Endothelial cell of umbilical vein (primary cell): Measurements from ENCODE around the gene PPARD. TPM values are rescaled to one million over a fixed set of nuclear protein-coding genes. Genes with fewer than 3 reads are reported as not detected.

ENCODE experiments used
- BruUV-seq: library from RNA; stranded (reverse); fragments of 400-500 nt; replicated peaks from 2 replicates; lab custom pipeline; 2021; lab: Mats Ljungman, UMichigan
- CTCF ChIA-PET: fragments of 300-600, 350-600 bp; sonication (Branson Sonifier 250); formaldehyde crosslinking; loops from one replicate; lab custom pipeline; 2021; ENCODE audit warnings: antibody characterized with exemption, inconsistent platforms; lab: Charles Lee
- POLR2A ChIA-PET: fragments of 300-600, 350-600 bp; sonication (Branson Sonifier 250); formaldehyde crosslinking; loops from one replicate; lab custom pipeline; 2021; ENCODE audit warnings: antibody characterized with exemption, inconsistent platforms; lab: Charles Lee
- DNase-seq: peaks from one replicate; pipeline ENCODE4 v3.0.0-alpha.2; 2011; ENCODE audit warnings: low read depth, low spot score
- FAIRE-seq: peaks from 2 replicates; lab custom pipeline; 2011; peaks lifted over from hg19 to GRCh38; lab: Jason Lieb, UNC
- H2AFZ ChIP-seq: 2 replicates; pipeline ENCODE4 v1.6.0; 2012; ENCODE audit warnings: low read depth, low read length, control low read depth, inconsistent platforms
- H3K27ac ChIP-seq: 2 replicates; pipeline ENCODE4 v1.5.1; 2011; ENCODE audit warnings: low read depth, mild to moderate bottlenecking, control low read depth, low read length, moderate library complexity; ENCODE audit not compliant: insufficient read depth
- H3K27me3 ChIP-seq, 2 experiments: 2 replicates each; pipeline versions ENCODE4 v1.6.0 to v1.6.1; 2011; ENCODE audit warnings: low read length in 2 of 2, mixed read lengths in 1 of 2; ENCODE audit not compliant: control insufficient read depth in 2 of 2, insufficient read depth in 2 of 2
- H3K36me3 ChIP-seq, 2 experiments: 2 replicates in 1 of 2; 3 replicates in 1 of 2; pipeline ENCODE4 v1.5.1; 2011; ENCODE audit warnings: low read length in 2 of 2, mild to moderate bottlenecking in 1 of 2, moderate library complexity in 1 of 2; ENCODE audit not compliant: control insufficient read depth in 2 of 2, insufficient read depth in 2 of 2; ENCODE audit errors: extremely low read depth in 1 of 2
- H3K4me1 ChIP-seq: 3 replicates; pipeline ENCODE4 v1.5.1; 2011; ENCODE audit warnings: mild to moderate bottlenecking, low read length; ENCODE audit not compliant: control insufficient read depth, insufficient read depth; ENCODE audit errors: extremely low read depth
- H3K4me2 ChIP-seq: 2 replicates; pipeline ENCODE4 v1.6.1; 2011; ENCODE audit warnings: low read length, control low read depth, mixed read lengths; ENCODE audit not compliant: insufficient read depth
- H3K4me3 ChIP-seq, 3 experiments: fragments of 200-600 bp in 1 of 3; sonication (generic), shearing (Covaris generic) in 1 of 3; replicated peaks in 1 of 3; 2 replicates each; pipeline ENCODE4 v1.5.1; 2011 to 2016; ENCODE audit warnings: control low read depth in 3 of 3, low read length in 3 of 3, mild to moderate bottlenecking in 2 of 3, inconsistent platforms in 1 of 3, low read depth in 1 of 3, moderate library complexity in 1 of 3; ENCODE audit not compliant: insufficient read depth in 1 of 3
- H3K79me2 ChIP-seq: 2 replicates; pipeline ENCODE4 v1.6.0; 2012; ENCODE audit warnings: low read length, inconsistent platforms; ENCODE audit not compliant: control insufficient read depth, insufficient read depth
- H3K9ac ChIP-seq: replicated peaks from 2 replicates; pipeline ENCODE3; 2011; ENCODE audit warnings: low read length, control low read depth; ENCODE audit not compliant: insufficient read depth; ENCODE audit errors: extremely low read depth
- H3K9me1 ChIP-seq: replicated peaks from 3 replicates; pipeline ENCODE4 v1.6.0; 2011; ENCODE audit warnings: mild to moderate bottlenecking, low read length; ENCODE audit not compliant: control insufficient read depth, insufficient read depth; ENCODE audit errors: extremely low read depth
- H3K9me3 ChIP-seq: replicated peaks from 2 replicates; pipeline ENCODE4 v1.5.1; 2012; ENCODE audit warnings: low read length, inconsistent platforms; ENCODE audit not compliant: control insufficient read depth, insufficient read depth
- H4K20me1 ChIP-seq: replicated peaks from 2 replicates; pipeline ENCODE3; 2011; ENCODE audit warnings: mild to moderate bottlenecking, low read length; ENCODE audit not compliant: control insufficient read depth, insufficient read depth; ENCODE audit errors: extremely low read depth
- CTCF ChIP-seq, 2 donors: IDR thresholded peaks; 1 replicate in 1 of 2; 2 replicates in 1 of 2; pipeline ENCODE4 v1.5.1; 2011; ENCODE audit warnings: low read length in 2 of 2, mild to moderate bottlenecking in 2 of 2, moderate library complexity in 2 of 2, control low read depth in 1 of 2, inconsistent platforms in 1 of 2, low read depth in 1 of 2; ENCODE audit not compliant: insufficient read depth in 1 of 2; ENCODE audit errors: extremely low read depth in 1 of 2
- EZH2 ChIP-seq: IDR thresholded peaks from 2 replicates; pipeline ENCODE4 v1.6.1; 2012; ENCODE audit warnings: borderline replicate concordance, low read depth, mild to moderate bottlenecking, moderate library complexity, low read length, inconsistent platforms; ENCODE audit not compliant: severe bottlenecking
- GATA2 ChIP-seq: IDR thresholded peaks from 2 replicates; pipeline ENCODE4 v1.7.0; 2011; ENCODE audit warnings: low read depth, mild to moderate bottlenecking, moderate library complexity, mixed read lengths, low read length; ENCODE audit not compliant: insufficient read length, insufficient read depth
- JUN ChIP-seq: IDR thresholded peaks from 2 replicates; pipeline ENCODE4 v1.6.1; 2011; ENCODE audit warnings: borderline replicate concordance, low read depth; ENCODE audit not compliant: insufficient read length, insufficient read depth
- MAX ChIP-seq: IDR thresholded peaks from 2 replicates; pipeline ENCODE4 v1.6.1; 2011; ENCODE audit not compliant: insufficient read depth, insufficient read length
- MYC ChIP-seq: IDR thresholded peaks from one replicate; pipeline ENCODE4 v1.6.1; 2011; ENCODE audit warnings: mild to moderate bottlenecking, low read depth, low read length
- POLR2A ChIP-seq: IDR thresholded peaks from 2 replicates; pipeline ENCODE4 v1.6.1; 2012; ENCODE audit warnings: low read depth, mild to moderate bottlenecking, control low read depth, low read length
- POLR2AphosphoS5 ChIP-seq: IDR thresholded peaks from 2 replicates; pipeline ENCODE4 v1.6.1; 2012; ENCODE audit warnings: low read depth, mild to moderate bottlenecking, control low read depth, low read length, moderate library complexity; ENCODE audit not compliant: insufficient read depth
- dilution Hi-C: fragments of 300-500 bp; cut with MboI; formaldehyde crosslinking; loops from one replicate; pipeline ENCODE4 v1.15.0; 2019; ENCODE audit warnings: low sequenced_read_pairs; ENCODE audit not compliant: extremely low pct_ligation_motif_present
- intact Hi-C: fragments of 100-400 bp; cut with micrococcal nuclease; formaldehyde crosslinking; loops from one replicate; pipeline ENCODE4 v1.10.0; 2022
- polyA plus RNA-seq, 4 experiments: library from polyadenylated mRNA; depleted of rRNA in 3 of 4; stranded (reverse) in 3 of 4; unstranded in 1 of 4; fragments of >200 nt; gene quantifications; 2 replicates each; pipeline versions ENCODE4 v1.2.1 to v1.2.3, GENCODE V29; 2011 to 2012; ENCODE audit warnings: missing spikeins in 1 of 4
- total RNA-seq: library from RNA; stranded (reverse); gene quantifications from 2 replicates; pipeline ENCODE4 v1.2.3, GENCODE V29; 2021

Gene PPARD
- total and polyA plus RNA-seq, 2 donors (not counting 3 experiments of a cell fraction or from before 2014, with no cell fraction given) = 23.4 to 29.2 TPM

- no peak overlapping the region for H3K9ac ChIP-seq
- H2AFZ ChIP-seq = no peak overlapping the region
- H3K9me1 ChIP-seq = no peaks in the 10 kb centered on the region
- no peak overlapping the region for H3K4me3 ChIP-seq
- no peaks in the 10 kb centered on the region for H3K27me3 ChIP-seq
- no peak for TF ChIP-seq EZH2
- TF ChIP-seq POLR2A = no peak
- no peak for TF ChIP-seq MYC
- TF ChIP-seq MAX = no peak
- TF ChIP-seq JUN = no peak
- peak; percentile 63 for TF ChIP-seq GATA2
- no peak for TF ChIP-seq CTCF (IDR thresholded peaks at IDR 0.05; ENCODE audit: extremely low read depth in 1 of 2, insufficient read depth in 1 of 2, low read depth in 1 of 2, low read length in 2 of 2)
- no peak for TF ChIP-seq POLR2AphosphoS5
- no peak overlapping the region for H3K27ac ChIP-seq
- intact Hi-C loops (no loop called here), dilution Hi-C loops (no loop called here)
- H3K4me2 ChIP-seq = no peak overlapping the region
- no peaks in the 10 kb centered on the region for H3K36me3 ChIP-seq
- DNase-seq (peak; percentile 33), FAIRE-seq (peak; percentile 85)
- CTCF ChIA-PET = interaction anchor here (1.2 to 2.3 kb wide), 2 partner anchors 10 to 81 kb away, joined by 3 to 8 read pairs; no protein-coding TSS in a partner anchor
- peaks cover 34% of the 10 kb centered on the region for H3K4me1 ChIP-seq
- BruUV-seq = no TSS peak
- no peaks in the 10 kb centered on the region for H4K20me1 ChIP-seq
- H3K79me2 ChIP-seq = peaks cover 11% of the 10 kb centered on the region
- POLR2A ChIA-PET = no interaction called here
- no peaks in the 10 kb centered on the region for H3K9me3 ChIP-seq
These were observed 25.9 kb downstream of the PPARD start for GRCh38 chr6:35368038-35368887.
